ENCODE data around the gene GNAS-AS1.

DNA sequence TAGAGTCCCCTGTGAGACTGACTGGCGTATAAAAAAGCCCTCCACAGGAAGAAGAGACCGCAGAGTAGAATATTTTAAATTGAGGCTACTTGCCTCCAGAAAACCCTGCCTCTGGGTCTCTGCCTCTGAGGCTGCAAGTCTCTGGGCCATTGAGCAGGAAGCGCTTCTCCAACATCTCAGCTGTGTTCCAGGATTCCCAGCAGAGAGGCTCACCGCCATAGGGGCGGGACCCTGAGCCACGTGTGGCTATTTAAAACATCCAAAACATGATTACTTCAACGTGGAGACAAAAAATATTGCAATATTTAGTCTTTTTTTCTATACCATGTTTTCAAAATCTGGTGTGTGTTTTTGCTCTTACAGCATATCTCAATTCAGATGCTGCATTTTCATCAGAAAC, 59.4 kb downstream of the GNAS-AS1 start:
- TF ChIP-seq, protein P1, sequence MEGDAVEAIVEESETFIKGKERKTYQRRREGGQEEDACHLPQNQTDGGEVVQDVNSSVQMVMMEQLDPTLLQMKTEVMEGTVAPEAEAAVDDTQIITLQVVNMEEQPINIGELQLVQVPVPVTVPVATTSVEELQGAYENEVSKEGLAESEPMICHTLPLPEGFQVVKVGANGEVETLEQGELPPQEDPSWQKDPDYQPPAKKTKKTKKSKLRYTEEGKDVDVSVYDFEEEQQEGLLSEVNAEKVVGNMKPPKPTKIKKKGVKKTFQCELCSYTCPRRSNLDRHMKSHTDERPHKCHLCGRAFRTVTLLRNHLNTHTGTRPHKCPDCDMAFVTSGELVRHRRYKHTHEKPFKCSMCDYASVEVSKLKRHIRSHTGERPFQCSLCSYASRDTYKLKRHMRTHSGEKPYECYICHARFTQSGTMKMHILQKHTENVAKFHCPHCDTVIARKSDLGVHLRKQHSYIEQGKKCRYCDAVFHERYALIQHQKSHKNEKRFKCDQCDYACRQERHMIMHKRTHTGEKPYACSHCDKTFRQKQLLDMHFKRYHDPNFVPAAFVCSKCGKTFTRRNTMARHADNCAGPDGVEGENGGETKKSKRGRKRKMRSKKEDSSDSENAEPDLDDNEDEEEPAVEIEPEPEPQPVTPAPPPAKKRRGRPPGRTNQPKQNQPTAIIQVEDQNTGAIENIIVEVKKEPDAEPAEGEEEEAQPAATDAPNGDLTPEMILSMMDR (IDR thresholded peaks at IDR 0.05) = no peak
- TF ChIP-seq POLR2A (IDR thresholded peaks at IDR 0.05) = no peak

Measured in adrenal gland (tissue), 5 donors.